Heart left ventricle (tissue), 13 donors: Measurements from ENCODE around the gene FARP1.

ENCODE experiments used
- CTCF ChIP-seq, 12 donors: fragments of 200-600 bp; sonication (generic) in 4 of 12; IDR thresholded peaks; one replicate each; pipeline versions ENCODE4 v1.5.0 to v1.8.0; 2018 to 2022; ENCODE audit warnings: antibody characterized with exemption in 12 of 12, mild to moderate bottlenecking in 5 of 12
- POLR2A ChIP-seq, 2 donors: fragments of 450-650 bp; IDR thresholded peaks; one replicate each; pipeline ENCODE4 v1.6.1; 2017; ENCODE audit warnings: antibody characterized with exemption in 2 of 2, mild to moderate bottlenecking in 2 of 2, moderate library complexity in 2 of 2
- donor health status: ischemic (EF 13 %, LVEDD 7.1; RV severe dilation, severe dysfunction).
- donor health status: DM: no; HTN: yes; CAD: no.
- donor health status: DM: no; HTN: no; CAD: no.
- donor health status: ischemic (EF 25% LVEDD 6.9; RV normal size, moderate dysfunction).
- donor health status: ischemic (EF 25% LVEDD 5.7; RV mildly dilated, moderate dysfunction).
- donor health status: ischemic (EF 35%, LVEDD 5.7; RV mildly dilated, moderate dysfunction).
- donor health status: nonischemic (EF 11% LVEDD 7.7; RV severe dilation, severe dysfunction).
- donor health status: DM: yes; HTN: yes; CAD: no.
- donor health status: PGD.
- donor health status: ischemic (EF 29% LVEDD 5.4; RV normal size, mild dysfunction).
- donor health status: nonischemic (EF 23%, LVEDD 6.1; RV moderate dilation, normal function).

DNA sequence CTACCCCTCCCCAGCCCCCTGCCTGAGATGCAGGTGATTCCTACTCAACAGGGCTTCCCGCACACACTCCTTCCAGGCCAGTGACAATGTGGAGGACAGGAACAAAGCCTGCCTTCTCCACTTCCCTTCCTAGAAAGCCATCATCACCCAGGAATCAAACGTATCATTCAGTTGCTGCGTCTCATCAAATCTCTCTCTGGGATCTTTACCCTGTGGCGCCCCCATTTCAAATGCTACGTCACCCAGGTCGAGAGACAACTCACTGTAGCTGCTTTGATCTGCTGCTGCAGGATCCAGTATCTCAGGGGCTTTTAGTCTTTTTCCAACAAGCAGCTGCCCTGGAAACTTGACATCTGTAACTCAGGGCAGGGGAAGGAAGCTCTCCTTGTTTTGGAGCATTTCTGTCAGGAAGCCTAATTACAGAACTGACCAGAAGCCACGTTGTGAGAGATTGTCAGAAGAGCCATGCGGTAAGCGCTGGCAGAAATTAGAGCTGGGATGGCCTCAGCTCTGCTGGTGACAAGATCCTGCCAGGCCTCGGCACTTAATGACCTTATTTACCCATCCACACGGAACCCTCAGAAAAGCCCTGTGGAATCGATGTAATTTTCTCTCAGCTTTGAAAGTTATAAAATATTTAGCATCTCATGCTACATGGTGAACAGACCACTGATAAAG, 293.5 kb downstream of the FARP1 start:
- no peak for TF ChIP-seq CTCF (IDR thresholded peaks at IDR 0.05)
- TF ChIP-seq POLR2A (IDR thresholded peaks at IDR 0.05) = no peak
